Glutamatergic neuron (in vitro differentiated cells): ENCODE data around the gene ZBTB16. TPM values are rescaled to one million over a fixed set of nuclear protein-coding genes. Genes with fewer than 3 reads are reported as not detected.

Experiments
- DNase-seq: peaks from one replicate; pipeline ENCODE4 v3.0.0; 2022
- H3K27ac Mint-ChIP-seq: one replicate; pipeline ENCODE4 v1.8.0; 2020; ENCODE audit warnings: mild to moderate bottlenecking, mixed read lengths, inconsistent platforms; ENCODE audit not compliant: unreplicated experiment
- H3K27me3 Mint-ChIP-seq: one replicate; pipeline ENCODE4 v1.8.0; 2020; ENCODE audit warnings: mild to moderate bottlenecking, moderate library complexity, mixed read lengths, inconsistent platforms; ENCODE audit not compliant: unreplicated experiment
- H3K36me3 Mint-ChIP-seq: one replicate; pipeline ENCODE4 v1.8.0; 2020; ENCODE audit warnings: mild to moderate bottlenecking, mixed read lengths, inconsistent platforms; ENCODE audit not compliant: unreplicated experiment
- H3K4me1 Mint-ChIP-seq: one replicate; pipeline ENCODE4 v1.8.0; 2020; ENCODE audit warnings: mild to moderate bottlenecking, low read depth, mixed read lengths, inconsistent platforms; ENCODE audit not compliant: unreplicated experiment
- H3K4me3 Mint-ChIP-seq: one replicate; pipeline ENCODE4 v1.8.0; 2020; ENCODE audit warnings: mild to moderate bottlenecking, mixed read lengths, inconsistent platforms; ENCODE audit not compliant: unreplicated experiment
- H3K9me3 Mint-ChIP-seq: one replicate; pipeline ENCODE4 v1.8.0; 2020; ENCODE audit warnings: mild to moderate bottlenecking, moderate library complexity, mixed read lengths, inconsistent platforms; ENCODE audit not compliant: unreplicated experiment
- CTCF ChIP-seq: fragments of 200-600 bp; sonication (generic); IDR thresholded peaks from one replicate; pipeline ENCODE4 v1.5.0; 2021; ENCODE audit not compliant: partially characterized antibody, unreplicated experiment
- total RNA-seq: library from RNA; stranded (reverse); fragmentation: NEBNext Ultra II Directional; extraction: Animal tissue kit (Norgen Biotek cat#: 25700); gene quantifications from one replicate; pipeline ENCODE4 v1.2.1, GENCODE V29; 2021; ENCODE audit not compliant: unreplicated experiment

Gene ZBTB16
- total RNA-seq, 1 donor from 2014 or later, result 9.0 TPM

- no peak for TF ChIP-seq CTCF
- H3K27ac Mint-ChIP-seq, result peak overlapping the region; percentile 48
- peaks cover 4% of the 10 kb centered on the region for H3K9me3 Mint-ChIP-seq
- peaks cover 36% of the 10 kb centered on the region for H3K4me1 Mint-ChIP-seq
- H3K4me3 Mint-ChIP-seq, result peak overlapping the region; percentile 60
- peaks cover 6% of the 10 kb centered on the region for H3K27me3 Mint-ChIP-seq
- no peak for DNase-seq
- no peaks in the 10 kb centered on the region for H3K36me3 Mint-ChIP-seq
Observed at GRCh38 chr11:114258696-114259095, 199.2 kb downstream of the ZBTB16 start.

- peak overlapping the region; percentile 48 for H3K27ac Mint-ChIP-seq
- H3K4me3 Mint-ChIP-seq, result peak overlapping the region; percentile 60
- H3K36me3 Mint-ChIP-seq, result no peaks in the 10 kb centered on the region
- H3K4me1 Mint-ChIP-seq, result peaks cover 36% of the 10 kb centered on the region
- no peak for TF ChIP-seq CTCF
- peaks cover 5% of the 10 kb centered on the region for H3K27me3 Mint-ChIP-seq
- peaks cover 4% of the 10 kb centered on the region for H3K9me3 Mint-ChIP-seq
- no peak for DNase-seq
Observed at GRCh38 chr11:114259124-114259526, 199.6 kb downstream of the ZBTB16 start.

GRCh38 chr11:114259551-114259983 lies 200.1 kb downstream of the ZBTB16 start:
- Mint-ChIP-seq H3K4me3 (peak overlapping the region; percentile 33), H3K27ac (no peak overlapping the region), H3K9me3 (peaks cover 4% of the 10 kb centered on the region), H3K36me3 (no peaks in the 10 kb centered on the region), H3K4me1 (peaks cover 36% of the 10 kb centered on the region), H3K27me3 (peaks cover 4% of the 10 kb centered on the region)
- TF ChIP-seq CTCF, result no peak
- no peak for DNase-seq

GRCh38 chr11:114260077-114260476 lies 200.6 kb downstream of the ZBTB16 start:
- no peak for TF ChIP-seq CTCF
- Mint-ChIP-seq H3K36me3 (no peaks in the 10 kb centered on the region), H3K4me1 (peaks cover 36% of the 10 kb centered on the region), H3K27ac (no peak overlapping the region), H3K4me3 (peak overlapping the region; percentile 33), H3K27me3 (peaks cover 3% of the 10 kb centered on the region), H3K9me3 (peaks cover 4% of the 10 kb centered on the region)
- DNase-seq, result no peak

GRCh38 chr11:114260483-114260882 lies 201.0 kb downstream of the ZBTB16 start:
- peaks cover 34% of the 10 kb centered on the region for H3K4me1 Mint-ChIP-seq
- peaks cover 4% of the 10 kb centered on the region for H3K9me3 Mint-ChIP-seq
- no peak for TF ChIP-seq CTCF
- H3K27me3 Mint-ChIP-seq, result peaks cover 3% of the 10 kb centered on the region
- no peak overlapping the region for H3K27ac Mint-ChIP-seq
- H3K36me3 Mint-ChIP-seq, result no peaks in the 10 kb centered on the region
- no peak overlapping the region for H3K4me3 Mint-ChIP-seq
- DNase-seq, result no peak
